Measurements from ENCODE around the gene STAU1. TPM values are rescaled to one million over a fixed set of nuclear protein-coding genes. Genes with fewer than 3 reads are reported as not detected.
A peak's percentile ranks its signal among the peaks of the same experiment; 100 is the strongest.
"Not testable (repeated sequence)": the region's sequence is repeated elsewhere in the genome, so short reads cannot be mapped to it uniquely, and the experiment has no call there.

The STAU1 gene
- total RNA-seq, 1 donor from 2014 or later = 96.0 TPM

- H3K9ac ChIP-seq = no peak overlapping the region
- H3K36me3 ChIP-seq = no peaks in the 10 kb centered on the region
- H3K27me3 ChIP-seq = no peaks in the 10 kb centered on the region
- peaks cover under 1% of the 10 kb centered on the region for H3K4me1 Mint-ChIP-seq
- H3K9me3 Mint-ChIP-seq = no peaks in the 10 kb centered on the region
- H3K79me2 ChIP-seq (ENCODE audit: low read depth) = peaks cover 24% of the 10 kb centered on the region
- H3K4me3 ChIP-seq = no peak overlapping the region
- no peak overlapping the region for H2AFZ ChIP-seq (replicated peaks)
- H3K4me2 ChIP-seq = no peak overlapping the region
- TF ChIP-seq EZH2 (IDR thresholded peaks at IDR 0.05) = no peak
- no peak for TF ChIP-seq CTCF (IDR thresholded peaks at IDR 0.05)
- TF ChIP-seq EZH2phosphoT487 (IDR thresholded peaks at IDR 0.05) = no peak
- H3F3A ChIP-seq (ENCODE audit: low read depth) = peaks cover 7% of the 10 kb centered on the region
- H3K36me3 Mint-ChIP-seq = peaks cover 11% of the 10 kb centered on the region
- H3K27ac ChIP-seq = no peak overlapping the region
- H3K4me1 ChIP-seq = peaks cover under 1% of the 10 kb centered on the region
- peaks cover 10% of the 10 kb centered on the region for H4K20me1 ChIP-seq (ENCODE audit: low read depth)
- no peak for DNase-seq (ENCODE audit: low spot score)
- no peak overlapping the region for H3K27ac Mint-ChIP-seq
- H3K9me3 ChIP-seq (ENCODE audit: low read depth) = no peaks in the 10 kb centered on the region
- H3K27me3 Mint-ChIP-seq (ENCODE audit: insufficient read depth, low read depth) = no peaks in the 10 kb centered on the region
- no peak overlapping the region for H3K4me3 Mint-ChIP-seq
Observed at GRCh38 chr20:49138431-49138830, 49.7 kb downstream of the STAU1 start.

DNA sequence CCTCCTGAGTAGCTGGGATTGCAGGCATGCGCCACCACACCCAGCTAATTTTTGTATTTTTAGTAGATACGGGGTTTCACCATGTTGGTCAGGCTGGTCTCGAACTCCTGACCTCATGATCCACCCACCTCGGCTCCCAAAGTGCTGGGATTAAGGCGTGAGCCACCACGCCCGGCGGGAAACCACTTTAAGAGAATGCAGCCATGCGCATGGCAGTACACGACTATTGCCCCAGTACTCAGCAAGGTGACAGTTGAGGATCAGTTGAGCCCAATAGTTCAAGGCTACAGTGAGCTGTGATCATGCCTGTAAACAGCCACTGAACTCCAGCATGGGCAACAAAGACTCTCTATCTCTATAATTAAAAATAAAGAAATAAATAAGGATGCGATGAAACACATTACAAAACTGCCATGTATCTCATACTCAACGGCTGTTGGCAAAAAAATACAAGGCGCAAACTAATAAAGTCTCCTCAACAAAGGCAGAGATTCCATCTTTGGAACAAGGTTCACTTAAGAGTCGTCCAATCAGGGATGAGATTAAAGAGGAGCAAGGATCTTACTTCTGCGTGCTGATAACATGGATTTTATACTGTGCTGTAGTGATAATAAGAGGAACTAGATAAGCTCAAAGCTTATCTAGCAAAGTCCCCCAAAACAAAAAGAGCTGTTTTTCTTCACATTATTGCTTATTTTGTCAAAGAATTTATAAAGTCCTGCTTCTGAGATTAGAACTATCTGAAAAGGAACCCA lies 51.1 kb downstream of the STAU1 start:
- Histone ChIP-seq H3K27me3 (no peaks in the 10 kb centered on the region), H3K9ac (no peak overlapping the region), H3K4me2 (no peak overlapping the region), H3K4me3 (no peak overlapping the region), H3K27ac (no peak overlapping the region), H3K36me3 (no peaks in the 10 kb centered on the region), H3K9me3 (ENCODE audit: low read depth) (no peaks in the 10 kb centered on the region), H3F3A (ENCODE audit: low read depth) (peaks cover 8% of the 10 kb centered on the region), H2AFZ (replicated peaks) (no peak overlapping the region), H4K20me1 (ENCODE audit: low read depth) (peaks cover 16% of the 10 kb centered on the region), H3K79me2 (ENCODE audit: low read depth) (peaks cover 22% of the 10 kb centered on the region), H3K4me1 (peaks cover 6% of the 10 kb centered on the region)
- Mint-ChIP-seq H3K36me3 (peaks cover 9% of the 10 kb centered on the region), H3K4me1 (peaks cover 7% of the 10 kb centered on the region), H3K27me3 (ENCODE audit: insufficient read depth, low read depth) (no peaks in the 10 kb centered on the region), H3K9me3 (no peaks in the 10 kb centered on the region), H3K4me3 (no peak overlapping the region), H3K27ac (no peak overlapping the region)
- no peak for DNase-seq (ENCODE audit: low spot score)
- TF ChIP-seq EZH2 (IDR thresholded peaks at IDR 0.05) (no peak), CTCF (IDR thresholded peaks at IDR 0.05) (no peak), EZH2phosphoT487 (IDR thresholded peaks at IDR 0.05) (no peak)

GRCh38 chr20:49134797-49135196 lies 53.3 kb downstream of the STAU1 start:
- not testable (repeated sequence) for H3K4me1 Mint-ChIP-seq, H3K9me3 Mint-ChIP-seq

DNA sequence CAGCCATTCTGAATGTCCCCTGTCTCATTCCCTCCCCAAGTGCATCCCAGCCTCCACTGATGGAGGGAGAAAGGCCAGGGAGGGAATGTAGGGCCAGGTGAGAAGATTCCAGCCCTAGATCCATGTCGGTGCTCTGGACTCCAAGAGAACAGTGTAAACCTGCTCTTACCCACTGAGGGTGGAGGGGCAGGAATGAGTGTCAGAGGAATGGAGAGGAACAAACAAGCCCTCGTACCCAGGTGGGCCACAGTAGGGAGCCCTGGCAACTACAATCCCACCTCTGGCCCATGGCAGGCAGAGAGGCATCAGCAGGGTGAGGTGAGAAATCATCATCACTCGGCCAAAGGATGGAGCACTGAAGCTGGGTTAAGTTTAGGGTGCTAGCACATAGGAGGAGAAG lies 54.6 kb downstream of the STAU1 start:
- Mint-ChIP-seq H3K9me3 (no peaks in the 10 kb centered on the region), H3K4me3 (no peak overlapping the region), H3K4me1 (peaks cover 7% of the 10 kb centered on the region), H3K27me3 (ENCODE audit: insufficient read depth, low read depth) (no peaks in the 10 kb centered on the region), H3K36me3 (peaks cover 11% of the 10 kb centered on the region), H3K27ac (peak overlapping the region; percentile 57)
- H3K27ac ChIP-seq = peak overlapping the region; percentile 48
- DNase-seq (ENCODE audit: low spot score) = no peak
- H3K9ac ChIP-seq = no peak overlapping the region
- H3K79me2 ChIP-seq (ENCODE audit: low read depth) = peaks cover 15% of the 10 kb centered on the region
- peaks cover 6% of the 10 kb centered on the region for H3K4me1 ChIP-seq
- TF ChIP-seq EZH2 (IDR thresholded peaks at IDR 0.05) (no peak), CTCF (IDR thresholded peaks at IDR 0.05) (no peak), EZH2phosphoT487 (IDR thresholded peaks at IDR 0.05) (no peak)
- H3K4me3 ChIP-seq = no peak overlapping the region
- H3K27me3 ChIP-seq = no peaks in the 10 kb centered on the region
- H3F3A ChIP-seq (ENCODE audit: low read depth) = peaks cover 8% of the 10 kb centered on the region
- H4K20me1 ChIP-seq (ENCODE audit: low read depth) = peaks cover 10% of the 10 kb centered on the region
- H2AFZ ChIP-seq (replicated peaks) = no peak overlapping the region
- H3K9me3 ChIP-seq (ENCODE audit: low read depth) = no peaks in the 10 kb centered on the region
- H3K4me2 ChIP-seq = no peak overlapping the region
- no peaks in the 10 kb centered on the region for H3K36me3 ChIP-seq

More at GRCh38 chr20:49134797-49135196, 53.3 kb downstream of the STAU1 start:
- H3K27me3 Mint-ChIP-seq (ENCODE audit: insufficient read depth, low read depth); H3K27ac Mint-ChIP-seq; H4K20me1 ChIP-seq (ENCODE audit: low read depth); DNase-seq (ENCODE audit: low spot score); H3K9ac ChIP-seq; H3K4me1 ChIP-seq; H3K27me3 ChIP-seq; H3F3A ChIP-seq (ENCODE audit: low read depth); H3K9me3 ChIP-seq (ENCODE audit: low read depth); H3K36me3 ChIP-seq; H3K4me3 ChIP-seq; H3K4me2 ChIP-seq; H3K27ac ChIP-seq; H3K4me3 Mint-ChIP-seq; H2AFZ ChIP-seq (replicated peaks): not testable (repeated sequence)
- H3K79me2 ChIP-seq (ENCODE audit: low read depth) = peaks cover 16% of the 10 kb centered on the region
- H3K36me3 Mint-ChIP-seq = peaks cover 14% of the 10 kb centered on the region

Measured in neural progenitor cell (in vitro differentiated cells).